ENCODE data around the gene ZBTB16. TPM values are rescaled to one million over a fixed set of nuclear protein-coding genes. Genes with fewer than 3 reads are reported as not detected.

The ZBTB16 gene
- total RNA-seq, 4 donors from 2014 or later, result 10.4 to 137 (median 18.8) TPM

DNA sequence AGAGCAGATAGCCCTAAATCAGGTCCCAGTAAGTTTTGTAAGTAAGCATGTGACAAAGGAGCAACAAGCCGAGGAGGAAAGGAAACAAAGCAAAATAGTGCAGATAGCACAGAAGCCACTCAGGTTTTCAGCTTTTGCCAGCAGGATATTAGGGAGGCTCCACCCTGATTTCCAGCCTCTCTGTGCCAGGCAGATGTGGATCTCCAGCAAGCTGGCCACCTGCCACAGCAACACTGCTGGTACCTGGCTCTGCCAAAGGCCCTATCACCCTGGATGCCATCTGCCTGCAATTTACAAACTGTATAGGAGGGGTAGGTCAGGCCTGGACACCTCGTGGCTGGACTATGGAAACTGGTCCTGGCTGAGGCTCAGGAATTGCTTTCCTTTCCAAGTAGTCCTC lies 224.5 kb downstream of the ZBTB16 start:
- 30% methylated on average over 2 of the region's 2 CpGs for WGBS, 2 donors
- H3K9me3 ChIP-seq, result no peaks in the 10 kb centered on the region

DNA sequence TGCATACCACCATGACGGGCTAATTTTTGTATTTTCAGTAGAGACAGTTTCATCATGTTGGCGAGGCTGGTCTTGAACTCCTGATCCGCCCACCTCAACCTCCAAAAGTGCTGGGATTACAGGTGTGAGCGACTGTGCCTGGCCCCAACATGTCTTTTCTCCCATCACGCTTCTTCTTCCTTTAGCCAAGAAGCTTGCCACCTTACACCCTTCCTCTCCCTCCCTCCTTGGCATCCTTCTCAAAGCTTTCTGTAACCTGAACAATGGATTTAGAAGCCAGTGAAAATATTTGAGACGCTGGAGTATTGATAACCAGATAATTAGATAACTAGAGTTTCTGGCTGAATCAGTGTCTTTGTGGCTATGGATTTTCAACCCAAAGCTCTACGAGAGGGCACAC lies 225.4 kb downstream of the ZBTB16 start:
- DNase-seq, result no peak
- WGBS, 2 donors, result 64 to 77% methylated on average over 7 of the region's 7 CpGs
- TF ChIP-seq POLR2A (IDR thresholded peaks at IDR 0.05), result no peak
- TF ChIP-seq, protein P1, sequence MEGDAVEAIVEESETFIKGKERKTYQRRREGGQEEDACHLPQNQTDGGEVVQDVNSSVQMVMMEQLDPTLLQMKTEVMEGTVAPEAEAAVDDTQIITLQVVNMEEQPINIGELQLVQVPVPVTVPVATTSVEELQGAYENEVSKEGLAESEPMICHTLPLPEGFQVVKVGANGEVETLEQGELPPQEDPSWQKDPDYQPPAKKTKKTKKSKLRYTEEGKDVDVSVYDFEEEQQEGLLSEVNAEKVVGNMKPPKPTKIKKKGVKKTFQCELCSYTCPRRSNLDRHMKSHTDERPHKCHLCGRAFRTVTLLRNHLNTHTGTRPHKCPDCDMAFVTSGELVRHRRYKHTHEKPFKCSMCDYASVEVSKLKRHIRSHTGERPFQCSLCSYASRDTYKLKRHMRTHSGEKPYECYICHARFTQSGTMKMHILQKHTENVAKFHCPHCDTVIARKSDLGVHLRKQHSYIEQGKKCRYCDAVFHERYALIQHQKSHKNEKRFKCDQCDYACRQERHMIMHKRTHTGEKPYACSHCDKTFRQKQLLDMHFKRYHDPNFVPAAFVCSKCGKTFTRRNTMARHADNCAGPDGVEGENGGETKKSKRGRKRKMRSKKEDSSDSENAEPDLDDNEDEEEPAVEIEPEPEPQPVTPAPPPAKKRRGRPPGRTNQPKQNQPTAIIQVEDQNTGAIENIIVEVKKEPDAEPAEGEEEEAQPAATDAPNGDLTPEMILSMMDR (IDR thresholded peaks at IDR 0.05), result no peak

More for the DNA sequence above, 224.5 kb downstream of the ZBTB16 start:
- Histone ChIP-seq H3K27me3 (no peaks in the 10 kb centered on the region), H3K4me3 (no peak overlapping the region), H3K27ac (peak overlapping the region in 1 of 4 donors; percentile 24), H3K36me3 (no peaks in the 10 kb centered on the region), H3K4me1 (peaks cover 17 to 44% (median 27%) of the 10 kb centered on the region in 3 donors)
- intact Hi-C loops (cut with DNase I), result no loop called here
- TF ChIP-seq POLR2A (IDR thresholded peaks at IDR 0.05), result no peak
- TF ChIP-seq, protein P1 (IDR thresholded peaks at IDR 0.05), result no peak
- DNase-seq, result no peak

DNA sequence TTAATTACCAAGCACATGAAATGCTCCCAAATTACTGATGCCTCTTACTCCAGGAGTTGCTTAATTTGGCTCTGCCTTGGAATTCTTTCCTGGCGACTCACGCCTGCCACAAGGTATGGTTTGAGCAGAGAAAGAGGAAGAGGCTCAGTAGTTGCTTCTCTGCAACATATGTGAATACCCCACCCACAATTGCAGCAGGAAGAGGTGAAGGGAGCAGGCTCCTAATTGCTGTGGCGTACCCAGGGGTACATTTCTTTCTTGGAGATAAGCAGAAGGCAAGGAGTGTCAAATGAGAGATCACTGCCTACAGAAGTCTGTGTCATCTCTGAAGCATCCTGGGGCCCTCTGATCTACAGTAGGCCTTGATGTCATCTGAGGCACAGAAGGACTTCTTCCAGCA lies 226.1 kb downstream of the ZBTB16 start:
- intact Hi-C loops (cut with DNase I), result no loop called here
- peaks cover 14 to 32% (median 18%) of the 10 kb centered on the region in 3 donors for H3K4me1 ChIP-seq
- no peak overlapping the region for H3K4me3 ChIP-seq
- H3K27me3 ChIP-seq, result no peaks in the 10 kb centered on the region
- 51 to 71% methylated on average over 2 to 3 of the region's 3 CpGs for WGBS, 2 donors
- H3K9me3 ChIP-seq, result no peaks in the 10 kb centered on the region
- no peak overlapping the region for H3K27ac ChIP-seq
- H3K36me3 ChIP-seq, result no peaks in the 10 kb centered on the region
- TF ChIP-seq, protein P1 (IDR thresholded peaks at IDR 0.05), result no peak
- DNase-seq, result no peak

More for the DNA sequence above, 225.4 kb downstream of the ZBTB16 start:
- H3K4me1 ChIP-seq, result peaks cover 17 to 39% (median 25%) of the 10 kb centered on the region in 3 donors
- H3K27me3 ChIP-seq, result no peaks in the 10 kb centered on the region
- no peaks in the 10 kb centered on the region for H3K36me3 ChIP-seq
- no peaks in the 10 kb centered on the region for H3K9me3 ChIP-seq
- no peak overlapping the region for H3K4me3 ChIP-seq
- intact Hi-C loops (cut with DNase I), result no loop called here
- H3K27ac ChIP-seq, result no peak overlapping the region

DNA sequence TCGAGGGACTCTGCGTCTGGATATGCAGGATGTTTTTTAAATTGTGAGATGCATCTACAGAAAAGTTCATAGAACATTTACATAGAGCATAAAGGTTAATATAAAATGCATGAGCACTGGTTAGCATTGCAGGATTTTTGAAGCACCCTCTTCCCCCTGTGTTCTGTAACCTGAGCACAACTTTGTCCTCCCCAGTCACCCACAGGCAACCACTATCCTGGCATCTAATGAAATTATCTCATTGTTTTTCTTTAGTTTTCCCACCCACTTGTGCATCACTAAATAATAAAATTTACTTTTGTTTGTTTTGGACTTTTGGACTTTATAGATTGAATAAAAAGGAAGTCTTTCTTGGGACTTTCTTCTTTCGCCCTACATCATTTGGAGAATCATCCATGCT lies 226.7 kb downstream of the ZBTB16 start:
- intact Hi-C loops (cut with DNase I), result no loop called here
- Histone ChIP-seq H3K4me1 (peaks cover 7 to 29% (median 12%) of the 10 kb centered on the region in 3 donors), H3K36me3 (no peaks in the 10 kb centered on the region), H3K27ac (no peak overlapping the region), H3K9me3 (no peaks in the 10 kb centered on the region), H3K27me3 (no peaks in the 10 kb centered on the region), H3K4me3 (no peak overlapping the region)
- no peak for DNase-seq
- TF ChIP-seq, protein P1 (IDR thresholded peaks at IDR 0.05), result no peak
- no peak for TF ChIP-seq POLR2A (IDR thresholded peaks at IDR 0.05)
- WGBS, 2 donors, result 92 to 93% methylated on average over 3 of the region's 3 CpGs

DNA sequence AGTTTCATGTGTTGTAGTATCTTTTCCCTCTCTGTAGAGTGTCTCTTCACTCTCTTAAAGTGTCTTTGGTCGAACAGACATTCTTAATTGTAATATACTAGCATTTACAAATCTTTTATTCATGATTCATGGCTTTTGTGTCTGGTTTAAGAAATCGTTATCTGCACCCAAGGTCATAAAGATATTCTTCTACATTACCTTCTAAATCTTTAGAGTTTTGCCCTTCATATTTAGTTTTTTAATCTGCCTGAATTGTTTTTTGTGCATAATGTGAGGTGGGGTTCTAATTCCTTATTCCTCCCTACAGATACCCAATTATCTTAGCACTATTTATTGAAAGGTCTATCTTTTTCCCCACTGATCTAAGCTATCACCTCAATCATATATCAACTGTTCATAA lies 227.6 kb downstream of the ZBTB16 start:
- Histone ChIP-seq H3K27me3 (no peaks in the 10 kb centered on the region), H3K4me1 (peaks cover 0 to 26% (median 4%) of the 10 kb centered on the region in 3 donors), H3K4me3 (no peak overlapping the region), H3K9me3 (no peaks in the 10 kb centered on the region), H3K27ac (no peak overlapping the region), H3K36me3 (no peaks in the 10 kb centered on the region)
- 61 to 90% methylated on average over 2 of the region's 2 CpGs for WGBS, 2 donors
- TF ChIP-seq POLR2A (IDR thresholded peaks at IDR 0.05), result no peak
- TF ChIP-seq, protein P1 (IDR thresholded peaks at IDR 0.05), result no peak
- DNase-seq, result no peak
- intact Hi-C loops (cut with DNase I), result no loop called here

Measured in esophagus squamous epithelium (tissue), 5 donors.